D721Med (cell line): ENCODE measurements around the gene GALNT10.

ENCODE experiments used
- DNase-seq: peaks from one replicate; pipeline ENCODE4 v3.0.0; 2011; ENCODE audit warnings: low spot score; ENCODE audit not compliant: insufficient read length
- FAIRE-seq: peaks from 2 replicates; lab custom pipeline; 2011; peaks lifted over from hg19 to GRCh38; lab: Jason Lieb, UNC
- TF ChIP-seq, protein P1 (sequence below): IDR thresholded peaks from 2 replicates; pipeline ENCODE4 v1.5.1; 2012; ENCODE audit warnings: mild to moderate bottlenecking, control low read depth; ENCODE audit not compliant: insufficient read depth; ENCODE audit errors: missing control alignments

Gene GALNT10

GRCh38 chr5:154222414-154222813 is 31.9 kb downstream of the GALNT10 start:
- FAIRE-seq (no peak), DNase-seq (no peak)
- TF ChIP-seq, protein P1, sequence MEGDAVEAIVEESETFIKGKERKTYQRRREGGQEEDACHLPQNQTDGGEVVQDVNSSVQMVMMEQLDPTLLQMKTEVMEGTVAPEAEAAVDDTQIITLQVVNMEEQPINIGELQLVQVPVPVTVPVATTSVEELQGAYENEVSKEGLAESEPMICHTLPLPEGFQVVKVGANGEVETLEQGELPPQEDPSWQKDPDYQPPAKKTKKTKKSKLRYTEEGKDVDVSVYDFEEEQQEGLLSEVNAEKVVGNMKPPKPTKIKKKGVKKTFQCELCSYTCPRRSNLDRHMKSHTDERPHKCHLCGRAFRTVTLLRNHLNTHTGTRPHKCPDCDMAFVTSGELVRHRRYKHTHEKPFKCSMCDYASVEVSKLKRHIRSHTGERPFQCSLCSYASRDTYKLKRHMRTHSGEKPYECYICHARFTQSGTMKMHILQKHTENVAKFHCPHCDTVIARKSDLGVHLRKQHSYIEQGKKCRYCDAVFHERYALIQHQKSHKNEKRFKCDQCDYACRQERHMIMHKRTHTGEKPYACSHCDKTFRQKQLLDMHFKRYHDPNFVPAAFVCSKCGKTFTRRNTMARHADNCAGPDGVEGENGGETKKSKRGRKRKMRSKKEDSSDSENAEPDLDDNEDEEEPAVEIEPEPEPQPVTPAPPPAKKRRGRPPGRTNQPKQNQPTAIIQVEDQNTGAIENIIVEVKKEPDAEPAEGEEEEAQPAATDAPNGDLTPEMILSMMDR = no peak

GRCh38 chr5:154223320-154223719 is 32.8 kb downstream of the GALNT10 start:
- TF ChIP-seq, protein P1 = no peak
- DNase-seq = no peak
- FAIRE-seq = no peak

DNA sequence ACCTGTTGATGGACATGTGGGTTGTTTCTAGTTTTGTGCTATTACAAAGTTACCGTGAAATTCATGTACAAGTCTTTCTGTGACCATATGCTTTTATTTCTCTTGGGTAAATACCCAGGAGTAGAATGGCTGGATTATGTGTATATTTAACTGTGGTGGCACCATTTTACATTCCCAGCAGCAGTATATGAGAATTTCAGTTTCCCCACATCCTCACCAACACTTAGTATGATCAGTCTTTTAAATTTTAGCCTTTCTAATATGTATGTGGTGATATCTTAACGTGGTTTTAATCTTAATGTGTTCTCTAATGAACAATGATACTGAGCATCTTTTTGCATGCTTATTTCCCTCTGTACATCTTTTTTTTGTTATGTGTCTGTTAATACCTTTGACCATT is 36.6 kb downstream of the GALNT10 start:
- FAIRE-seq (no peak), DNase-seq (no peak)
- TF ChIP-seq, protein P1 = no peak

GRCh38 chr5:154228696-154229095 is 38.2 kb downstream of the GALNT10 start:
- TF ChIP-seq, protein P1 = no peak
- no peak for FAIRE-seq
- DNase-seq = no peak

DNA sequence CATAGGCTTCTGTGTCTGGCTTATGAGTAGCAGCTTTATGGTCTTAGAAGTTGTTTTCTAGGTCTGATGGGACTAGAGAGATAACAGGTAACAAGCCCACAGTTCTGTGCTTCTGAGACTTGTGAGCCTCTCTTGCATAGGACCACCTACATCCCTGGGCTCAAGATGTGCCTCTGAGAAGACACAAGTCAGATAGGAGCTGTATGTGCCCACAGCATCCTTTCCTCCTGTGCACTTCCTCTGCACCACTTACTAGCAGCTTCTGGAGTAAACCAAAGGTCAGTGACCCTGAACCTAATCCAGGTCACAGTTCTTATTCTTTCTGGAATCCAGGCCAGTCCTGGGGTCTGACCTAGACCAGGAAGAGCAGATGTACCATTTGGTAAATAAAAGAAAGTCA is 40.0 kb downstream of the GALNT10 start:
- TF ChIP-seq, protein P1 = no peak
- no peak for DNase-seq
- no peak for FAIRE-seq

- TF ChIP-seq, protein P1 = no peak
- DNase-seq = no peak
- no peak for FAIRE-seq
Observed at GRCh38 chr5:154234551-154234950, 44.0 kb downstream of the GALNT10 start.

- FAIRE-seq (no peak), DNase-seq (no peak)
- TF ChIP-seq, protein P1 = no peak
Observed at GRCh38 chr5:154236011-154236410, 45.5 kb downstream of the GALNT10 start.
